IMR-90 (cell line): ENCODE measurements around the gene FAM114A2. TPM values are rescaled to one million over a fixed set of nuclear protein-coding genes. Genes with fewer than 3 reads are reported as not detected.

Source experiments
- ATAC-seq: fragments of 200-7000 bp; cut with Tn5 transposase; 2 replicates; pipeline ENCODE4 v1.9.1; 2020; ENCODE audit warnings: low read depth, mild to moderate bottlenecking, moderate library complexity
- BruUV-seq: library from RNA; stranded (reverse); fragments of 400-500 nt; replicated peaks from 2 replicates; lab custom pipeline; 2021; lab: Mats Ljungman, UMichigan
- CTCF ChIA-PET: fragments of 300-600 bp; formaldehyde crosslinking; extraction: SDS; loops from one replicate; lab custom pipeline; 2021; ENCODE audit warnings: antibody characterized with exemption; lab: Yijun Ruan, JAX
- POLR2A ChIA-PET: fragments of 300-600 bp; sonication (Branson Sonifier 250); formaldehyde crosslinking; loops from one replicate; lab custom pipeline; 2022; ENCODE audit warnings: antibody characterized with exemption; ENCODE audit not compliant: unreplicated experiment; lab: Charles Lee
- DNase-seq: peaks from one replicate; pipeline ENCODE4 v3.0.0; 2013
- H2AFZ ChIP-seq: replicated peaks from 2 replicates; pipeline ENCODE3; 2013; ENCODE audit warnings: low read length, mild to moderate bottlenecking; ENCODE audit not compliant: poor library complexity
- H2AK5ac ChIP-seq: 2 replicates; pipeline ENCODE4 v1.6.1; 2013; ENCODE audit warnings: low read depth, low read length, inconsistent platforms
- H2AK9ac ChIP-seq: replicated peaks from 2 replicates; pipeline ENCODE3; 2013; ENCODE audit warnings: mild to moderate bottlenecking, low read depth, low read length, moderate library complexity; ENCODE audit not compliant: poor library complexity
- H2BK120ac ChIP-seq: 2 replicates; pipeline ENCODE4 v1.6.1; 2013; ENCODE audit warnings: low read depth, low read length, inconsistent platforms
- H2BK15ac ChIP-seq: 3 replicates; pipeline ENCODE4 v1.6.1; 2013; ENCODE audit warnings: low read depth, low read length, inconsistent platforms
- H2BK20ac ChIP-seq: 2 replicates; pipeline ENCODE4 v1.6.1; 2013; ENCODE audit warnings: low read depth, mild to moderate bottlenecking, inconsistent platforms, low read length, moderate library complexity
- H2BK5ac ChIP-seq: 2 replicates; pipeline ENCODE4 v1.6.1; 2013; ENCODE audit warnings: mild to moderate bottlenecking, low read depth, low read length, inconsistent platforms; ENCODE audit not compliant: poor library complexity, severe bottlenecking
- H3K14ac ChIP-seq: replicated peaks from 2 replicates; pipeline ENCODE4 v1.6.1; 2013; ENCODE audit warnings: low read depth, low read length, inconsistent platforms
- H3K18ac ChIP-seq: 2 replicates; pipeline ENCODE4 v1.6.1; 2013; ENCODE audit warnings: low read depth, low read length, control low read depth
- H3K23ac ChIP-seq: 2 replicates; pipeline ENCODE4 v1.6.1; 2013; ENCODE audit warnings: low read depth, low read length, inconsistent platforms
- H3K27ac ChIP-seq: 2 replicates; pipeline ENCODE4 v1.5.1; 2013; ENCODE audit warnings: mild to moderate bottlenecking, control low read depth, low read length; ENCODE audit not compliant: insufficient read depth
- H3K27me3 ChIP-seq: 2 replicates; pipeline ENCODE4 v1.6.1; 2013; ENCODE audit warnings: low read length; ENCODE audit not compliant: control insufficient read depth, insufficient read depth
- H3K36me3 ChIP-seq: 2 replicates; pipeline ENCODE4 v1.6.1; 2013; ENCODE audit warnings: low read length, mixed read lengths; ENCODE audit not compliant: control insufficient read depth, insufficient read depth
- H3K4ac ChIP-seq: 2 replicates; pipeline ENCODE4 v1.6.1; 2013; ENCODE audit warnings: low read depth, low read length, inconsistent platforms
- H3K4me1 ChIP-seq: 2 replicates; pipeline ENCODE4 v1.6.1; 2013; ENCODE audit warnings: low read length, mixed read lengths; ENCODE audit not compliant: control insufficient read depth, insufficient read depth
- H3K4me2 ChIP-seq: 2 replicates; pipeline ENCODE4 v1.6.1; 2013; ENCODE audit warnings: low read depth, mild to moderate bottlenecking, control low read depth, low read length, moderate library complexity
- H3K4me3 ChIP-seq: 2 replicates; pipeline ENCODE4 v1.5.1; 2013; ENCODE audit warnings: low read depth, mild to moderate bottlenecking, control low read depth, low read length, moderate library complexity; ENCODE audit not compliant: insufficient read depth
- H3K56ac ChIP-seq: 2 replicates; pipeline ENCODE4 v1.6.1; 2013; ENCODE audit warnings: low read length, inconsistent platforms; ENCODE audit not compliant: insufficient read depth; ENCODE audit errors: extremely low read depth
- H3K79me1 ChIP-seq, 2 experiments: 2 replicates each; pipeline ENCODE4 v1.6.1; 2013; ENCODE audit warnings: low read length in 2 of 2, inconsistent platforms in 1 of 2, low read depth in 1 of 2
- H3K9ac ChIP-seq: 2 replicates; pipeline ENCODE4 v1.6.1; 2013; ENCODE audit warnings: low read depth, low read length, control low read depth
- H3K9me1 ChIP-seq: 2 replicates; pipeline ENCODE4 v1.6.1; 2013; ENCODE audit warnings: low read length, inconsistent platforms; ENCODE audit not compliant: insufficient read depth
- H3K9me3 ChIP-seq: 2 replicates; pipeline ENCODE4 v1.6.1; 2013; ENCODE audit warnings: low read length; ENCODE audit not compliant: control insufficient read depth, insufficient read depth
- H4K20me1 ChIP-seq: 2 replicates; pipeline ENCODE4 v1.6.1; 2013; ENCODE audit warnings: low read length, inconsistent platforms; ENCODE audit not compliant: insufficient read depth
- H4K5ac ChIP-seq: 2 replicates; pipeline ENCODE4 v1.6.1; 2013; ENCODE audit warnings: mild to moderate bottlenecking, low read depth, low read length, control low read depth
- H4K8ac ChIP-seq, 2 experiments: 2 replicates each; pipeline ENCODE4 v1.6.1; 2013; ENCODE audit warnings: low read depth in 2 of 2, low read length in 2 of 2, control low read depth in 1 of 2, inconsistent platforms in 1 of 2
- H4K91ac ChIP-seq: 2 replicates; pipeline ENCODE4 v1.6.1; 2013; ENCODE audit warnings: low read depth, low read length, inconsistent platforms; ENCODE audit not compliant: insufficient read depth
- BHLHE40 ChIP-seq: fragments of 150-350 bp; IDR thresholded peaks from 2 replicates; pipeline ENCODE4 v1.6.1; 2016; ENCODE audit warnings: mild to moderate bottlenecking, low read depth, low read length
- CEBPB ChIP-seq: IDR thresholded peaks from 2 replicates; pipeline ENCODE4 v1.6.1; 2012; ENCODE audit warnings: low read depth, low read length, improper control_type of control experiment
- CHD1 ChIP-seq: IDR thresholded peaks from 2 replicates; pipeline ENCODE4 v1.6.1; 2012; ENCODE audit warnings: low read depth, low read length, improper control_type of control experiment
- ELK1 ChIP-seq: fragments of 150-350 bp; IDR thresholded peaks from 2 replicates; pipeline ENCODE4 v1.6.1; 2016; ENCODE audit warnings: low read depth, mild to moderate bottlenecking, low read length, moderate library complexity, borderline replicate concordance
- FOS ChIP-seq: fragments of 150-350 bp; IDR thresholded peaks from 2 replicates; pipeline ENCODE4 v1.6.1; 2016; ENCODE audit warnings: low read depth, low read length
- MAFK ChIP-seq: IDR thresholded peaks from 2 replicates; pipeline ENCODE4 v1.6.1; 2012; ENCODE audit warnings: low read depth, low read length, improper control_type of control experiment
- MAZ ChIP-seq: IDR thresholded peaks from 2 replicates; pipeline ENCODE4 v1.6.1; 2012; ENCODE audit warnings: low read depth, mild to moderate bottlenecking, low read length, improper control_type of control experiment, moderate library complexity, borderline replicate concordance
- NFE2L2 ChIP-seq: fragments of 150-350 bp; IDR thresholded peaks from 2 replicates; pipeline ENCODE4 v1.6.1; 2016; ENCODE audit warnings: low read depth, mild to moderate bottlenecking, low read length
- RAD21 ChIP-seq: IDR thresholded peaks from 2 replicates; pipeline ENCODE4 v1.6.1; 2012; ENCODE audit warnings: low read length, improper control_type of control experiment
- SMC3 ChIP-seq: fragments of 150-350 bp; IDR thresholded peaks from 2 replicates; pipeline ENCODE4 v1.6.1; 2016; ENCODE audit warnings: low read depth, mild to moderate bottlenecking, antibody characterized with exemption, low read length, moderate library complexity
- WGBS, 2 experiments: methylation state at CpG; one replicate each; pipeline versions ENCODE4 v1.1.5 to v1.1.7; 2013; ENCODE audit warnings: missing lambda C conversion rate in 2 of 2; ENCODE audit not compliant: insufficient read length in 1 of 2; ENCODE audit errors: extremely low coverage in 2 of 2; 5-methylcytosine and 5-hydroxymethylcytosine counted together
- dilution Hi-C: fragments of 300-500 bp; cut with HindIII; formaldehyde crosslinking; loops from one replicate; pipeline ENCODE4 v1.14.3; 2018; ENCODE audit warnings: low sequenced_read_pairs; ENCODE audit not compliant: unreplicated experiment
- in situ Hi-C: fragments of 300-500 bp; cut with MboI; formaldehyde crosslinking; loops from 3 replicates; pipeline ENCODE4 v1.14.3; 2019; ENCODE audit warnings: low sequenced_read_pairs, inconsistent platforms, mixed read lengths
- intact Hi-C: fragments of 100-400 bp; cut with micrococcal nuclease; formaldehyde crosslinking; loops from 2 replicates; pipeline ENCODE4 v1.10.0; 2022
- polyA plus RNA-seq, 3 experiments: library from polyadenylated mRNA; depleted of rRNA; stranded (reverse); fragments of >200 nt; gene quantifications; 2 replicates each; pipeline ENCODE4 v1.2.3, GENCODE V29; 2012; ENCODE audit warnings: low replicate concordance in 1 of 3
- total RNA-seq: library from RNA; depleted of rRNA; stranded (reverse); fragments of >200 nt; gene quantifications from 2 replicates; pipeline ENCODE4 v1.2.3, GENCODE V29; 2012
- TF ChIP-seq, protein P1 (sequence below): fragments of 150-350 bp; IDR thresholded peaks from 2 replicates; pipeline ENCODE4 v1.6.1; 2017; ENCODE audit warnings: mild to moderate bottlenecking, antibody characterized with exemption, low read length, low read depth
- TF ChIP-seq, protein P2 (sequence below): conservative IDR thresholded peaks from 2 replicates; pipeline ENCODE4 v1.5.1; 2012; ENCODE audit warnings: mild to moderate bottlenecking, low read depth, low read length, improper control_type of control experiment

The FAM114A2 gene
- total and polyA plus RNA-seq, 2 of the 4 experiments (the other 2 are of a cell fraction): 13.2 to 41.2 TPM

DNA sequence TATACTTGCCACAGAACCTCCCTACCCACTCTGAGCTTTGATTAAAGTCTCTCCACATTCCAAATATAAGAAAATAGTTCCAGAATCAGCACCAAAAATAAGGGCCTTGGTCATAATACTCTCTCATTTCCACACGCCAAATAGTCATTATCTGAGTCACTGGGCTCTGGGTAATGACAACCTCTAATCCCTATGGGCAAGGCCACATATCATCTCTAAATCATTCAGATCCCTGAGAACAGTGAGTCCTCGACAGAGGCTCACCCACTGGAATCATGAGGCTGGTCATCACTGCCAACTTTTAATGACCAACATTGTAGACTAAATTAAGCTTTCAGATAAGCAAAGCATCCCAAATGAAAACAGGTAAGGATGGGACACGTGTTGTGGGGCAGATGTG is 28.1 kb downstream of the FAM114A2 start:
- H3K9me1 ChIP-seq: no peaks in the 10 kb centered on the region
- H2BK120ac ChIP-seq: no peak overlapping the region
- H3K4me2 ChIP-seq: no peak overlapping the region
- no peak overlapping the region for H2BK15ac ChIP-seq
- ChIA-PET POLR2A (no interaction called here), CTCF (no interaction called here)
- H3K36me3 ChIP-seq: peaks cover 7% of the 10 kb centered on the region; the same call in 1 of the 2 replicates
- no peak overlapping the region for H3K4me3 ChIP-seq
- no peak overlapping the region for H3K4ac ChIP-seq
- H4K20me1 ChIP-seq: no peaks in the 10 kb centered on the region
- BruUV-seq: no TSS peak
- no peak overlapping the region for H2BK20ac ChIP-seq
- no peak overlapping the region for H3K9ac ChIP-seq
- H3K79me1 ChIP-seq: no peaks in the 10 kb centered on the region; a peak in 1 of 4 replicates
- no peak overlapping the region for H2AFZ ChIP-seq
- in situ Hi-C loops: no loop called here
- H3K27me3 ChIP-seq: no peaks in the 10 kb centered on the region
- dilution Hi-C loops: no loop called here
- no peak overlapping the region for H2BK5ac ChIP-seq
- ATAC-seq (no peak), DNase-seq (no peak)
- H3K27ac ChIP-seq: no peak overlapping the region
- H2AK9ac ChIP-seq: no peak overlapping the region
- H3K14ac ChIP-seq: no peak overlapping the region
- no peak overlapping the region for H2AK5ac ChIP-seq
- no peak overlapping the region for H4K5ac ChIP-seq
- TF ChIP-seq NFE2L2 (no peak), CHD1 (no peak), MAZ (no peak), SMC3 (no peak), BHLHE40 (no peak), FOS (no peak), CEBPB (no peak), ELK1 (no peak), RAD21 (no peak), MAFK (no peak)
- TF ChIP-seq, protein P1, sequence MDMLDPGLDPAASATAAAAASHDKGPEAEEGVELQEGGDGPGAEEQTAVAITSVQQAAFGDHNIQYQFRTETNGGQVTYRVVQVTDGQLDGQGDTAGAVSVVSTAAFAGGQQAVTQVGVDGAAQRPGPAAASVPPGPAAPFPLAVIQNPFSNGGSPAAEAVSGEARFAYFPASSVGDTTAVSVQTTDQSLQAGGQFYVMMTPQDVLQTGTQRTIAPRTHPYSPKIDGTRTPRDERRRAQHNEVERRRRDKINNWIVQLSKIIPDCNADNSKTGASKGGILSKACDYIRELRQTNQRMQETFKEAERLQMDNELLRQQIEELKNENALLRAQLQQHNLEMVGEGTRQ: no peak
- TF ChIP-seq, protein P2, sequence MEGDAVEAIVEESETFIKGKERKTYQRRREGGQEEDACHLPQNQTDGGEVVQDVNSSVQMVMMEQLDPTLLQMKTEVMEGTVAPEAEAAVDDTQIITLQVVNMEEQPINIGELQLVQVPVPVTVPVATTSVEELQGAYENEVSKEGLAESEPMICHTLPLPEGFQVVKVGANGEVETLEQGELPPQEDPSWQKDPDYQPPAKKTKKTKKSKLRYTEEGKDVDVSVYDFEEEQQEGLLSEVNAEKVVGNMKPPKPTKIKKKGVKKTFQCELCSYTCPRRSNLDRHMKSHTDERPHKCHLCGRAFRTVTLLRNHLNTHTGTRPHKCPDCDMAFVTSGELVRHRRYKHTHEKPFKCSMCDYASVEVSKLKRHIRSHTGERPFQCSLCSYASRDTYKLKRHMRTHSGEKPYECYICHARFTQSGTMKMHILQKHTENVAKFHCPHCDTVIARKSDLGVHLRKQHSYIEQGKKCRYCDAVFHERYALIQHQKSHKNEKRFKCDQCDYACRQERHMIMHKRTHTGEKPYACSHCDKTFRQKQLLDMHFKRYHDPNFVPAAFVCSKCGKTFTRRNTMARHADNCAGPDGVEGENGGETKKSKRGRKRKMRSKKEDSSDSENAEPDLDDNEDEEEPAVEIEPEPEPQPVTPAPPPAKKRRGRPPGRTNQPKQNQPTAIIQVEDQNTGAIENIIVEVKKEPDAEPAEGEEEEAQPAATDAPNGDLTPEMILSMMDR: no peak
- H3K56ac ChIP-seq: no peak overlapping the region
- H3K9me3 ChIP-seq: no peaks in the 10 kb centered on the region
- no peaks in the 10 kb centered on the region for H3K4me1 ChIP-seq
- no peak overlapping the region for H4K8ac ChIP-seq
- no peak overlapping the region for H3K23ac ChIP-seq
- intact Hi-C loops: no loop called here
- no peak overlapping the region for H3K18ac ChIP-seq
- WGBS, 2 experiments: 100% methylated on average over 1 of the region's 3 CpGs; no CpG with 5 or more reads in 1 of the 2 experiments
- H4K91ac ChIP-seq: no peak overlapping the region
